Vagina (tissue), 2 donors: Measurements from ENCODE around the gene PDE7B.

Experiments
- POLR2AphosphoS5 ChIP-seq, 2 donors: sonication (generic); formaldehyde crosslinking; IDR thresholded peaks; one replicate each; pipeline ENCODE4 v1.9.0; 2017; ENCODE audit warnings: antibody characterized with exemption in 2 of 2, mild to moderate bottlenecking in 2 of 2, low read depth in 1 of 2; ENCODE audit not compliant: insufficient read depth in 1 of 2
- TF ChIP-seq, protein P1 (sequence below), 3 experiments: fragments of 450-650 bp in 2 of 3; fragments of 200-600 bp in 1 of 3; sonication (generic) in 1 of 3; IDR thresholded peaks; one replicate each; pipeline ENCODE4 v1.5.1; 2017 to 2019; ENCODE audit warnings: antibody characterized with exemption in 3 of 3, mild to moderate bottlenecking in 2 of 3, moderate library complexity in 2 of 3

DNA sequence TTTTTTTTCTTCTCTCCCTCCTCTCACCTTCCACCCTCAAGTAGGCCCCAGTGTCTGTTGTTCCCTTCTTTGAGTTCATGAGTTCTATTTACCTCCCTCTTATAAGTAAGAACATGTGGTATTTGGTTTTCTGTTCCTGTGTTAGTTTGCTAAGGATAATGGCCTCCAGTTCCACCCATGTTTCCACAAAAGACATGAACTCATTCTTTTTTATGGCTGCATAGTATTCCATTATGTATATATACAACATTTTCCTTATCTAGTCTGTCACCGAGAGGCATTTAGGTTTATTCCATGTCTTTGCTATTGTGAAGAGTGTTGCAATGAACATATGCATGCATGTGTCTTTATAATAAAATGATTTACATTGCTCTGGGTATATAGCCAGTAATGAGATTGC, 147.9 kb downstream of the PDE7B start:
- TF ChIP-seq, protein P1, sequence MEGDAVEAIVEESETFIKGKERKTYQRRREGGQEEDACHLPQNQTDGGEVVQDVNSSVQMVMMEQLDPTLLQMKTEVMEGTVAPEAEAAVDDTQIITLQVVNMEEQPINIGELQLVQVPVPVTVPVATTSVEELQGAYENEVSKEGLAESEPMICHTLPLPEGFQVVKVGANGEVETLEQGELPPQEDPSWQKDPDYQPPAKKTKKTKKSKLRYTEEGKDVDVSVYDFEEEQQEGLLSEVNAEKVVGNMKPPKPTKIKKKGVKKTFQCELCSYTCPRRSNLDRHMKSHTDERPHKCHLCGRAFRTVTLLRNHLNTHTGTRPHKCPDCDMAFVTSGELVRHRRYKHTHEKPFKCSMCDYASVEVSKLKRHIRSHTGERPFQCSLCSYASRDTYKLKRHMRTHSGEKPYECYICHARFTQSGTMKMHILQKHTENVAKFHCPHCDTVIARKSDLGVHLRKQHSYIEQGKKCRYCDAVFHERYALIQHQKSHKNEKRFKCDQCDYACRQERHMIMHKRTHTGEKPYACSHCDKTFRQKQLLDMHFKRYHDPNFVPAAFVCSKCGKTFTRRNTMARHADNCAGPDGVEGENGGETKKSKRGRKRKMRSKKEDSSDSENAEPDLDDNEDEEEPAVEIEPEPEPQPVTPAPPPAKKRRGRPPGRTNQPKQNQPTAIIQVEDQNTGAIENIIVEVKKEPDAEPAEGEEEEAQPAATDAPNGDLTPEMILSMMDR (IDR thresholded peaks at IDR 0.05): no peak
- no peak for TF ChIP-seq POLR2AphosphoS5 (IDR thresholded peaks at IDR 0.05; ENCODE audit: insufficient read depth in 1 of 2, low read depth in 1 of 2)
